SK-N-MC (cell line): Measurements from ENCODE around the gene PSTPIP1.
A peak's percentile ranks its signal among the peaks of the same experiment; 100 is the strongest.

ENCODE experiments used
- DNase-seq: peaks from one replicate; pipeline ENCODE4 v3.0.0-alpha.2; 2011; ENCODE audit warnings: low read depth, low spot score
- H3K27ac ChIP-seq: fragments of 200-600 bp; sonication (generic); 2 replicates; pipeline ENCODE4 v1.5.1; 2016; ENCODE audit warnings: mixed run types
- H3K36me3 ChIP-seq: fragments of 200-600 bp; sonication (generic); 2 replicates; pipeline ENCODE4 v1.6.1; 2017; ENCODE audit warnings: antibody characterized with exemption, low read length, mixed read lengths; ENCODE audit not compliant: insufficient read depth
- H3K4me3 ChIP-seq: fragments of 200-600 bp; sonication (generic); 2 replicates; pipeline ENCODE4 v1.5.1; 2016
- H3K9ac ChIP-seq: fragments of 200-600 bp; sonication (generic); 2 replicates; pipeline ENCODE4 v1.8.0; 2017; ENCODE audit warnings: mixed run types, mixed read lengths; ENCODE audit not compliant: insufficient read length
- H3K9me3 ChIP-seq: fragments of 200-600 bp; sonication (generic); 2 replicates; pipeline ENCODE4 v1.6.1; 2017; ENCODE audit warnings: low read depth, mild to moderate bottlenecking, antibody characterized with exemption, low read length, moderate library complexity, mixed read lengths
- EZH2 ChIP-seq: fragments of 200-600 bp; sonication (generic); IDR thresholded peaks from one replicate; pipeline ENCODE4 v1.6.1; 2017; ENCODE audit warnings: antibody characterized with exemption
- FOXP2 ChIP-seq: optimal IDR thresholded peaks from 2 replicates; pipeline ENCODE3; 2011; ENCODE audit warnings: mild to moderate bottlenecking, moderate library complexity; ENCODE audit not compliant: insufficient read depth; ENCODE audit errors: extremely low read length, control extremely low read depth
- POLR2AphosphoS5 ChIP-seq: IDR thresholded peaks from 2 replicates; pipeline ENCODE4 v1.6.1; 2012; ENCODE audit warnings: mild to moderate bottlenecking, low read depth, low read length, borderline replicate concordance

Gene PSTPIP1

DNA sequence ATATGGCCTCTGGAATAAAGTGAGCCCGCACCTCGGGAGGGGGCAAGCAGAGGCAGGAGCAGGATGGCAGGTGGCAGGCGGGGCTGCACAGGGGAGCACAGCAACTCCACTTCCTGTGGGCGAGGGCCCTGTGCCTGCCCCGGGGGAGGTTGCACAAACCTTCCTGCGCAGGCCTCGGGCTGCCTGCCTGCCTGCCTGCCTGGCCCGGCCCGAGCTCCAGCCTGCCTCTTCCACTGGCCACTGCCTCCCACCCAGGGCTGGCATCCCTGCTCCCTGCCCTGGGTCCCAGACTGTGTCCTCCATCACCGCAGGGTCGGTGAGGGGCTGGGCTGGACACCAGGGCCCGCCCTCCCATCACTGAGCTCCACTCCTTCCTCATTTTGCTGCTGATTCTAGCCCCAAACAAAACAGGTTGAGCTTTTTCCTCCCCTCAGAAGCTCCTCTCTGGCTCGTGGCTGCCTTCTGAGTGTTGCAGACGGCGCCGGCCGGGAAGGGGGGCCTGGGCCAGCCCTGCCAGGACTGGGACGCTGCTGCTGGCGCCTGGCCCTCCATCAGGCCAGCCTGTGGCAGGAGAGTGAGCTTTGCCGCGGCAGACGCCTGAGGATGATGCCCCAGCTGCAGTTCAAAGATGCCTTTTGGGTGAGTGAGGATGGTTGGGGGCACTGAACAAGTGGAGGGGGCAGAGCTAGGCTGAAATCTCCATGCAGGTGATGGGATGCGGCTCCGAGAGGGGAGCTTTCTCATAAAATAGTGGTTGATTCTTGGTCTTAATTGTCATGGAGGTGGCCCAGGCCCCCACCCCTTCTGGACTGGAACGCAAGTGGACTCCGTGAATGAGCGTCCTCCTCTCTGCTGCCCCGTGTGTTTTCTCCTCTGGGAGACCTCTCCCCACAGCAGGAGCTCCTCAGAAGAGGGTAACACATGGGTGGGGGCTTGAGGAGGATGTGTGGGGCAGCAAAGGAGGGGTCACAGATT lies at the start of gene PSTPIP1:
TSS of gene PSTPIP1 (plus strand) at position 156 of the 975 bp plus-strand sequence. CDS start at position 604, 448 bp downstream.
- TF ChIP-seq POLR2AphosphoS5, result no peak
- no peak for TF ChIP-seq EZH2
- no peak for TF ChIP-seq FOXP2
- no peak within 1 kb of the TSS for H3K9ac ChIP-seq
- DNase-seq, result no peak
- H3K9me3 ChIP-seq, result no peaks in the 10 kb centered on the region
- no peak within 1 kb of the TSS for H3K4me3 ChIP-seq
- no peak within 1 kb of the TSS for H3K27ac ChIP-seq
- no peaks in the 10 kb centered on the region for H3K36me3 ChIP-seq

- DNase-seq, result no peak
- Histone ChIP-seq H3K27ac (no peak overlapping the region), H3K9ac (no peak overlapping the region), H3K36me3 (peaks cover 48% of the 10 kb centered on the region), H3K9me3 (no peaks in the 10 kb centered on the region), H3K4me3 (no peak overlapping the region)
- TF ChIP-seq FOXP2, result no peak
- TF ChIP-seq EZH2, result no peak
- no peak for TF ChIP-seq POLR2AphosphoS5
Measured at GRCh38 chr15:76945494-76946093, 49.3 kb upstream of the PSTPIP1 start.

DNA sequence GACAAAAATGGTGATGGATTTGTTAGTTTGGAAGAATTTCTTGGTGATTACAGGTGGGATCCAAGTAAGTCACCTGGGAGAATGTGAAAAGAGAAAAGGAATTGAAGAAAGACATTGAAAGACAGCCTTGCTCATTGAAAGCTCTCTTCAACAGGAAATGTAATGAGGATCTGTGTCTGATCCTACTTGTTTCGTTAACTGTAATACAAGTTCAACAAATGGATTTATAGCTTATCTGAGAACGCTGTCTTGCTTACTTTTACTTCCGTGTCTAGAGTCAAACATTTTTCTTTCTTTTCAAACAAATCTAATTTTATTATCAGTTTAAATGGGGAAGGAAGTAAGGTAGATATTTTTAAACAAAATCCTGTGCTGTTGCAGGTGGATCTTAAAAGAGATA lies 47.5 kb upstream of the PSTPIP1 start:
- Histone ChIP-seq H3K9me3 (no peaks in the 10 kb centered on the region), H3K4me3 (no peak overlapping the region), H3K36me3 (peaks cover 59% of the 10 kb centered on the region), H3K27ac (no peak overlapping the region), H3K9ac (no peak overlapping the region)
- TF ChIP-seq EZH2, result no peak
- DNase-seq, result no peak

- H3K9me3 ChIP-seq, result no peaks in the 10 kb centered on the region
- no peak overlapping the region for H3K4me3 ChIP-seq
- peaks cover 33% of the 10 kb centered on the region for H3K36me3 ChIP-seq
- no peak for DNase-seq
- TF ChIP-seq EZH2, result no peak
- no peak for TF ChIP-seq POLR2AphosphoS5
- no peak for TF ChIP-seq FOXP2
- H3K9ac ChIP-seq, result no peak overlapping the region
- peak overlapping the region; percentile 21; the same call in 1 of the 2 replicates for H3K27ac ChIP-seq
Measured at GRCh38 chr15:76951220-76951619, 43.7 kb upstream of the PSTPIP1 start.

DNA sequence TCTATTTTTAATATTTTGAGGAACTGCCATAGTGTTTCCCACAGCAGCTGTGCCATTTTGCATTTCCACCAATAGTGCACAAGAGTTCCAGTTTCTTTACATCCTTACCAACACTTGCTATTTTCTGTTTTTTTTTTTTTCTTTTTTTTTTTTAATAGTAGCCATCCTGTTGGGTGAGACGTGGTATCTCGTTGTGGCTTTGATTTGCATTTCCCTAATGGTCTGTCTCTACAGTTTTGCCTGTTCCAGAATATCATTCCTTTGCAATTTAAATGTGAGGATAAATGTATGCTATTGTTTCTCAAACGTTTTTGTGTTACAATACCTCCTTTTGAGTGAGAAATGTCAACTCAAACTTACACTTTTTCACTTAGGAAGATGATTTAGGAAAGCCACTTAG lies 41.0 kb upstream of the PSTPIP1 start:
- Histone ChIP-seq H3K9me3 (no peaks in the 10 kb centered on the region), H3K9ac (no peak overlapping the region), H3K27ac (peak overlapping the region; percentile 45; the same call in 1 of the 2 replicates), H3K36me3 (peaks cover 17% of the 10 kb centered on the region), H3K4me3 (0 out of 2 replicates have a peak overlapping the region, but pooled peaks have one; percentile 11)
- no peak for DNase-seq
- TF ChIP-seq POLR2AphosphoS5, result no peak
- TF ChIP-seq EZH2, result no peak
- no peak for TF ChIP-seq FOXP2

DNA sequence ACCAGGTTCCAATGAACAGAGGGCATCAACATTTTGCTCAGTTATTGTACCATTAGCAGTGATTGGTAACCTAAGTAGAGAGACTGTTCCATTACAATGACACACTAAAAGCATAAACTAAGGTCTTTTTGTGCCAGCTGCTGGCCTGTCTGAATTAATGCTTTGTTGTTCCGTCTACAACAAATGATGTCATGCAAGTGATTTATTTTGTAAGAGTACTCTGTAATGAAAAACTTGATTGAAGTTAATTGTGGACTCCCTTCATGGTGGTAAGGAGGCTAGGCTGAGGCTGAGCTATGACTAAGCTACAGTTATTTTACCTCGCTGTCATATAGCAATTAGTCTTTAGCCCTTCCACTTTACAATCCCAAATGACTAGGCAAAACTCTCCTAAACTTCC lies 40.2 kb upstream of the PSTPIP1 start:
- DNase-seq, result no peak
- Histone ChIP-seq H3K4me3 (no peak overlapping the region), H3K27ac (no peak overlapping the region), H3K9ac (no peak overlapping the region), H3K36me3 (peaks cover 12% of the 10 kb centered on the region), H3K9me3 (no peaks in the 10 kb centered on the region)
- TF ChIP-seq EZH2, result no peak
- no peak for TF ChIP-seq POLR2AphosphoS5
- no peak for TF ChIP-seq FOXP2

- Histone ChIP-seq H3K36me3 (no peaks in the 10 kb centered on the region), H3K4me3 (no peak overlapping the region), H3K27ac (no peak overlapping the region), H3K9me3 (no peaks in the 10 kb centered on the region), H3K9ac (no peak overlapping the region)
- no peak for TF ChIP-seq POLR2AphosphoS5
- TF ChIP-seq FOXP2, result no peak
- TF ChIP-seq EZH2, result no peak
- DNase-seq, result no peak
Measured at GRCh38 chr15:76961268-76962011, 33.5 kb upstream of the PSTPIP1 start.

GRCh38 chr15:76962337-76963013 lies 32.5 kb upstream of the PSTPIP1 start:
- no peak overlapping the region for H3K4me3 ChIP-seq
- TF ChIP-seq POLR2AphosphoS5 (no peak), FOXP2 (no peak), EZH2 (no peak)

More at GRCh38 chr15:76962337-76963013, 32.5 kb upstream of the PSTPIP1 start:
- Histone ChIP-seq H3K9ac (no peak overlapping the region), H3K27ac (no peak overlapping the region), H3K9me3 (no peaks in the 10 kb centered on the region), H3K36me3 (no peaks in the 10 kb centered on the region)
- DNase-seq, result no peak
